GM21723 (cell line): ENCODE data around the gene YWHAH.
A peak's percentile ranks its signal among the peaks of the same experiment; 100 is the strongest.

Source experiments
- ATAC-seq: cut with Tn5 transposase; IDR thresholded peaks from one replicate; pipeline ENCODE4 v1.9.1; 2021; ENCODE audit warnings: mild to moderate bottlenecking, moderate library complexity; ENCODE audit not compliant: unreplicated experiment

The YWHAH gene

DNA sequence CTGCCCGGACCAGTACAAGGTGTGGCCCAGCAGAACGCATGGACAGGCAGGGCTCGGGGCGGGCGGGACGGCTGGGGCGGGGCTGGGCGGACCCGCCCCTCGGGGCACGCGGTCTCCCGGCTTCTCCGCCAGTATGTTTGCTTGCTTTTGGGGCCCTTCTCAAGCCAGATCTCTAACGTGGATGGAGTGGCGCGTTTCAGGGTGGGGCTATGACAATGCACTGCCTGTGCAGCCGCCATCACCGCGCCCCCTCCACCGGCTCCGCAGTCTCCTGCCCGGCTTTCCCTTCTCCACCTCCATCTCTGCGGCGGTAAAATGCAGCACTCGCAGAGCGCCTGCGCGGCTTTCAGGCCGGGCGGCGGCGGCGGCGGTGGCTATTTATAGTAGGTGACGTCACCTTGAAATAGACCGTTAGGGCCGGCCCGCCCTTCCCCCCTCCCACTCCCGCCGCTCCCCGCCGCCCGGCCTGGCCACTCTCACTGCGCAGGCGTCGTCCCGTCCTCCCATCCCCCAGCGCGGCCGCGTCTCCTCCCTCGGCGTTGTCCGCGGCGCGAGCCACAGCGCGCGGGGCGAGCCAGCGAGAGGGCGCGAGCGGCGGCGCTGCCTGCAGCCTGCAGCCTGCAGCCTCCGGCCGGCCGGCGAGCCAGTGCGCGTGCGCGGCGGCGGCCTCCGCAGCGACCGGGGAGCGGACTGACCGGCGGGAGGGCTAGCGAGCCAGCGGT, at the start of gene YWHAH:
TSS of gene YWHAH (plus strand) at position 558 of the 722 bp plus-strand sequence. CDS start 199 bp downstream, outside the sequence.
- ATAC-seq = peak; percentile 47

DNA sequence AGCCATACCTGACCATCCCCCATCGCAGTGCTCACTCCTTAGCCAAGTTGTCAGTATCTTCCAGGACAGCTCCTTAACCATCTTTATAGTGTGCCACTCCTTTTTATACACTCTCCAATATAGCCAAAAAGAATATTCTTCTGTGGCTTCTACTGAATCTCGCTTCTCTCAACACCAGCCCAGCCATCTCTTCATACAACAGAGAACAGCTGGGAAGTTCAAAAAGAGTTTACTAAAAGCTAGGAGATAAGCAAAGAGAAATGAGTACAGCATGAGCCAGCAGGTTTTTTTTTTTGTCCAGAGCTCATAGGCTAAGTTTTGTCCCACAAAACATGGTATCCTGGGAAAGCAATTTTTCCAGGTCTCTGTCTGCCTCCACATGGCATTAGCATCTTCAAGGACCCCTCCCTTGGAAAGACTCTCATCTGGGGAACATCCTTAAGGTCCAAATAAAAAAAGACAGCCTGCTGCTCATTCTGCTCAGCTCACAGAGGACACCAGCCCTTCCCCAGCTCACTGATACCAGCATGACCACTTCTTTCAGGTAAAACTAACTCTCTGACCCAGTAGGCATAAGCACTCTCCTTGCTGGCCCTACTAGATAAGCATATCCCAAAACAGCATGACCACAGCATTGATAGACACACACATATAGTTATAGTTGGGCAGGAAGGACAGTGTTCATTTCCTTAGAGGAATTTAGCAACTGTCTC, 48.8 kb upstream of the YWHAH start:
- no peak for ATAC-seq

DNA sequence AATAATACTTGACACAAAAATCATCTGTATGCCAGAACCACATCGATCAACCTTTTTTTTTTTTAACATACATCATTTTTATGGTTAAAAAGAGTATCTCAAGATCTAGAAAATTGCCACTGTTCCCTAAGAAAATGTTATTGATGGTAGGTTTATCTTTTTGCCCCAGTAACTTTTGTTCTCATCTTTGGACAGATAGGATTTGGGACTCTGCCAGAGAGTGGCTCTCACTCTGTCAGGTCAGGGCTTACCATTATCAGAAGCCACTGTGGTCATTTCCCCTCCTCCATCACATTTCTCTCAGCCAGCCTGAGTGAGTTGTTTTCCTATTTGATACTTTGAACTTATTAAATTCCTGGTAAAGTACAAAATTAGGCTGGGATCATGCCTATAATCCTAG, 47.9 kb upstream of the YWHAH start:
- ATAC-seq = no peak

DNA sequence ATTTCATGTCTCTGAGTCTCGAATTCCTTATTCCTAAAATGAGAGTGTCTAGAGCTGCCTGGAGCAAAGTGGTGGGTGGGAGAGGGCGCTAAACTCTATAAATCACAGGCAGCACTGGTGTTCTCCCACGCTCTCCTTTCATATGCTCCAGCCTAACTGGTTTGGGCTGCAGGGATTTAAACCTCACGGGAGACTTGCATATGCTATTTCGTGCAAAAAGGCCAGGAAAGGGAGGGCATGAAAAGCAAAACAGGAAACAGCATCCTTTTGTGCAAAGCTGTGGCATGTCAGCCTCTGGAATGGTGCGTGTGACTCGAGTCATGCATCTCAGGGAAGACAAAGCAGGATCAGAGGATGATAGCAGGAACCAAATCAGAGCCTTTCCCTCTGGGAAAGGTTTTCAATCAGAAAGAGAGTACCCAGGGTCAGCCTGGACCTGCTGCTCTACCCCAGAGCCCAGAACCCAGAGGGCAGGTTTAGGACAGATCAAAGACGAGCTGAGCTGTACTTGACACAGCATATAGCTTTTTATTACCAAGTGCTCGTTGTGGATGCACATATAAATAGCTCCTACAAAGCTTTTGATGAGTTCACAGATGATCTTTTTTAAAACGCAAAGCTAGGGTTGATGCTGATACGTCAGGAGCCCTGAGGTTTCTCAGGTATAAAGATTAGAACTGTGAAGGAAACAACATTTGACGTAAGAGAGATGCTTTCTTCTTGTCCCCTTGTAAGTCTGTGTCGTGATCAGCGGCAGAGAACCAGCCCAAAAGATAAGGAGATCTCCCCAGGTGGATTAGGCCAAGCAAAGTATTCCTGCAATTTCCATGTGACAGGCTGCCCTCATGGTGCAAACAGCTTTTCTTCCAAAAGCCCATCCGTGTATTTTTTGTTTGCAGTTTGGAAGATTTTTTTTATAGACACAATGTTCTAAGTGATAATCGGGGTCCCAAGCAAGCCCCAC, 46.2 kb upstream of the YWHAH start:
- ATAC-seq = no peak

DNA sequence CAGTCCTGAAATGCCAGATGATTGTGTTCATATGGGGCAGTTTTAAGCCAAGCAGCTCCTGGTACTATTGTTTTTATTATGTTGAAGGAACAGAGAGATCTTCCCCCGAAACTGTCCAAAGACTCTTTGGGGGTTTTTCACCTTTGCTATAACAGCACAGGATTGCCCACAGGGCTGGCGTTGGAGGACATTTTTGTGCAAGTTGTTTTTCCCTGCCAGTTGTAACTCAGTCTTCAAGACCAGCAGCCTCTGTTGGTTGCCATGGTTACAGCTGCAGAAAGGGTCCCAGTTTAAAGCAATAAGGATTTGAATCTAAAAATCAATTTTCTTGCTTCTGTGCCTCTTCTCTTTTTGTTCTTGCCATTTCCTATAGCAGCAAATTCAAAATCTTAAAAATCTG, 45.4 kb upstream of the YWHAH start:
- ATAC-seq = no peak

DNA sequence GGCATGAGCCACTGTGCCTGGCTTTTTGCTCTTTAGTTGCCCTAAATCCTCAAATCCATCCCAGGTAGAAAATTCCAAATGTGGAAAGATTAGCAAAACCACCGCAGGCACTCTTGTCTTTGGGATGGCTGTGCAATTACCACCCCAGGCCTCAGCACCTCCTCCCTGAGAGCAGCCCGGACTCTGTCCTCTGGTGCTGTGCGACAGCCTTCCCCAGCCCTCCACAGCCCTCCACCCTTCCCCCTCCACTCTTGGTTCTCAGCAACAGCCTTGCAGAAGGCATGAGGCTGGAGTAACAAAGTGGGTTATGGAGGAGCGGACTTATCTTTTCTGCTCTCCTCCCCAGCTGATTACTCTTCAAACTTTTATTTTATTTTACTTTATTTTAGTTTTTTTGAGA, 44.7 kb upstream of the YWHAH start:
- no peak for ATAC-seq

DNA sequence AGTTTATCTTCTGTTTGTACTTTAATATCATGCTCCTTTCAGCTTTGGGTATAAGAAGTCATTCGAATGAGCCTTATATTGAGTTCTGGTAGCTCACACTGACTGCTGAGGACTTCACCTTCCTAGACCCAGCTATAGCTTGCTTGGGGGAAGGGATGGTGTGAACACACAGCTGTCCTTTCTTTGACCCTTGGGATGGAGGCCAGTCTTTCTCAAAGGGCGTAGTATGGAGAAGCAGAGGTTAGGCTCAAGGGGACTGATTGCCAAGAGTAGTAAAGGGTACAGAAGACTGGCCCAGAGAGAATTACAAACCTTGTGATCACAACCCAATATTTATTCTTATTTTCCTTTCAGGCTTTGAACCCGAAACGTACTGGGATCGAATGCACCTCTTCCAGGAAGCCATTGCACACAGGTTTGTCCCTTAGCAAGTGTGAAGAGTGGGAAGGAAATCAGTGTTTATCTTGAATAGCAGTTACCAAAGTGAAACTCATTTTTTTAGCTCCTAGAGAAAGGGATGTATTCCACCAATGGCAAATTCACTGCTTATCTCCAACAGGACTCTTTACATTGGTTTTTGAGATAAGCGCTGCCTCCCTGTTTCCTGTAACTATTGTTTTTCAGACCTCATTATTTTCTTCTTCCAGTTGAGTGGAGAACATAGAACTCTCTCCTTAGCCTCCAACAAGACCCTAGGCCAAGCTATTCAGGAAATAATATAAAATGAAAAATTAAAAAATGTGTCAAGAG, 42.8 kb upstream of the YWHAH start:
- no peak for ATAC-seq

DNA sequence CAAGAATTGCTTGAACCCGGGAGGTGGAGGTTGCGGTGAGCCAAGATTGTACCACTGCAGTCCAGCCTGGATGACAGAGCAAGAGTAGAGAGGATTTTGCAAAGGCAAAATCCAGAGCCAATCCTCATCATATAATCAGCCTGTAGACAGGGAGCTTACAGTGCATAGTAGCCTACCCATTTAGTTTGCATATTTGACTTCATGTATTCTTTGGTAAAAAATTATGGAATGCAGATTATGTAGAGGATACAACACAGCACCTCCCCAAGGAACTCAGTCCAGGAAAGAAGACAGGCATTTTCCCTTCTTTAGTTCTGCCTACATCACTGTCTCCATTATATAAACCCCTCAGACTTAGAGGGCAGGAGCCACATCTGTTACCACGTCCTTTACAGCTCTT, 39.7 kb upstream of the YWHAH start:
- no peak for ATAC-seq

DNA sequence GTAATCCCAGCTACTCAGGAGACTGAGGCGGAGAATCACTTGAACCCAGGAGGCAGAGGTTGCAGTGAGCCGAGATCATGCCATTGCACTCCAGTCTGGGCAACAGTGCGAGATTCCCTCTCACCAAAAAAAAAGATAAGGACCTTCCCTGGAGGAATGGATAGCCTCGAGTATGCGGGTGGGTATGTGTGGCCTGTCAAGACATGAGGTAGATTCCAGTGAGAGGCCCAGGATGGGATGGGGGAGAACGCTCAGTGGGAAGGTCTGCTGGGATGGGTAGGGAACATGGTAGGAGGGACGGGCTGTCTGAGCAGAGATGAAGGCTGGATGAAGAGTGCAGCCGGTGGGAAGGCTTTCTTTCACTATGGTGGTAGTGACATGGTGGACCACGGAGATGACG, 39.0 kb upstream of the YWHAH start:
- ATAC-seq = no peak

DNA sequence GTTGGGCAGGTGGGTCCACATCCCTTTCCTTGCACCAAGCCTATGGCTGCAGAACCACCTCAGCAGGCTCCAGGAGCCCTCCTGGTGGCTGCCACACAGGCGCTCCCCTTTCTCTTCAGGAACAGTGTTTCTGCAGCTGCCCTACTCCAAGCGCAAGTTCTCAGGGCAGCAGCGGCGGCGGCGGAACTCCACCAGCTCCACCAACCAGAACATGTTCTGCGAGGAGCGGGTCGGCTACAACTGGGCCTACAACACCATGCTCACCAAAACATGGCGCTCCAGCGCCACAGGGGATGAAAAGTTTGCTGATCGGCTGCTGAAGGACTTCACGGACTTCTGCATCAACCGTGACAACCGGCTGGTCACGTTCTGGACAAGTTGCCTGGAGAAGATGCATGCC, 38.2 kb upstream of the YWHAH start:
- ATAC-seq = no peak

DNA sequence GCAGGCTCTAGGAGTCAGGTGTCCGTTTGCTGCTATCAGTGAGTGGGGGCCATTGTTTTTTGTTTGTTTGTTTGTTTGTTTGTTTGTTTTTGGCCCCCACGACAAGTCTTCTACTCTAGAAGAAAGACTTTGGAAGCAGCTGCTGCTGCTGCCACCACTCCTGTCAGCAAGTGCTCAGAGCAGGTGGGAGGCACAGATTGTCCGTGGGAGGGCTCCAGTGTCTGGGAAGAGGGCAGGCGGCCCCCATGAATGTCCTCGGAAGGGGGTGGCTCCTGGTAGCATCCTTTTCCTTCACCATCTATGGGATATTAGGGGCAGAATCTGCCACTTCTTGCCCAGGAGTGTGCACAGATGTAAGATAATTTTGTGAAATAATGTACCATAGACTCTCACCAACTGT, 37.8 kb upstream of the YWHAH start:
- ATAC-seq = no peak

DNA sequence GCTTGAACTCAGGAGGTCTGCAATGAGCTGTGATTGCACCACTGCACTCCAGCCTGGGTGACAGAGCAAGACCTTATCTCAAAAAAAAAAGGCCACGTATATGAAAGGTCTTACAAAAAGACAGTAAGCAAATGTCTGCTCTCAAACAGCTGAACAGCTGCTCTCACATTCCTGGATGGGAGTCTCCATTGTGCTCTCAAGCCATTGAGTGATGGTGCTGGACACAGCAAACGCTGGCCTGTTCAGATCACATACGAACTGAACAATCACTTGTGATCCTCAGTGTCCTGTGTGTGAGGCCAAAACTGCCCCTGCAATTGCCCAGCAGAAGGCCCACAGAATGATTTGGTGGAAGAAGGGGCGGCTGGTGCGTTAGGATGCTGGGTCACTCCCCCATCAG, 34.4 kb upstream of the YWHAH start:
- no peak for ATAC-seq

DNA sequence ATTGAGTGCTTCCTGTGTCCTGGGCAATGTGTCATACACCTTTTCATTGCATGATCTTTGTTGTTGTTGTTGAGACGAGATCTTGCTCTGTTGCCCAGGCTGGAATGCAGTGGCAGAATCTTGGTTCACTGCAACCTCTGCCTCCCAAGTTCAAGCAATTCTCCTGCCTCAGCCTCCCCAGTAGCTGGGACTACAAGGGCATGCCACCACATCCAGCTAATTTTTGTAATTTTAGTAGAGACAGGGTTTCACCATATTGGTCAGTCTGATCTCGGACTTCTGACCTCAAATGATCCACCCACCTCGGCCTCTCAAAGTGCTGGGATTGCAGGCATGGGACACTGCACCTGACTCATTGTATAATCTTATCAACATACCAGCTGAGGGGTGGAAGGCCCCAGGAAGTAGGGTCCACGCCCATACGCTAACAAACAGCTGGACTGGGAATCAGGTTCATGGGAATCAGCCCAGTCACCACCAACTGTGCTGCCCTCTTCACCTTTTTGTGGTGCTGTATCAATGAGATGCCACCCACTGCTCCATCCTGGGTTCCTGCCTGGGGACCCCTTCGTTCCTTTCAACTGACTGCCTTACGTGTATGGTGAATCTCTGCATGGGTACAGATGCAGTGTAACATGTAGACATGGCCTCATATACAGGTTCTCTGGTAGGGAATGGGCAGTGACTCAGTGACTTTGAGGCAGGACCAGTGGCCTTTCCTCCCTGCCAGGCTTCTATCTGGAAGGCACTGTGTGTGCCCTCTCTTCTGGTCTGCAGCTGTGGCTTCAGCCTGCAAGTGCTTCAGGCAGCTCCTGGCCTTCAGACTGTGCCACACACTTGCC, 32.5 kb upstream of the YWHAH start:
- no peak for ATAC-seq

DNA sequence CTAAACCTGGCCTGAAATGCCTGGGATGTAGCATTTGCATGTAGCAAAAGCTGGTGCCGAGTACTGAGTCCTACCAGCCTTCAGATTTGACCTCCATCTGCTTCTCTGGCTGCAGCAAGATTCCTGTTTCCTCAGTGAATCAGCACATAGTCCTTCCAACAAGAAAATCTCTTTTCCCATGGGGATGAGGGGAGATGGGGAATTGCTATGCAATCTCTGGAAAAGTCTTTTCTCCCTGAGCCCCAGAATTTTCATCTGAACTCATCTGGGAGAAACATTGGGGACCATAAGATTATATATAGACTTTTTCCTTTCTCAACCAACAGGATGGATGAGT, 32.0 kb upstream of the YWHAH start:
- no peak for ATAC-seq

DNA sequence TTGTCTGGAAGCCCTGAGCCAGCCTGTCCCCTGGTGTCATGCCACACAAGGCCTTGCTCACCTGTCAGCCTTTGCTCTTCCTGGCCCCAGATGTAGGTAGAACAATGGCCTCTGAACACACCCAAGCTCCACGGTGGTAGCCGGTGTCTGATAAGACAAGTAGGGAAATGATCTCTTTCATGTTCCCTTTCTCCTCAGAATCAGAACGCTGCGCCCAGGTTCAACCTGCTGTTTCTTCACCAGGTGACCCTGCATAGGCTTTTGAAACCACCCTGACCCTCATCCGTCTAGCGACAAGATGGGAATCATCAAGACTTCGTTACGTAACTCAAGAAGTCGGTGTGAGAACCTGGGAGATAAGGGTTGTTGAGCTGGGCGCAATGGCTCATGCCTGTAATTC, 28.7 kb upstream of the YWHAH start:
- ATAC-seq = no peak

DNA sequence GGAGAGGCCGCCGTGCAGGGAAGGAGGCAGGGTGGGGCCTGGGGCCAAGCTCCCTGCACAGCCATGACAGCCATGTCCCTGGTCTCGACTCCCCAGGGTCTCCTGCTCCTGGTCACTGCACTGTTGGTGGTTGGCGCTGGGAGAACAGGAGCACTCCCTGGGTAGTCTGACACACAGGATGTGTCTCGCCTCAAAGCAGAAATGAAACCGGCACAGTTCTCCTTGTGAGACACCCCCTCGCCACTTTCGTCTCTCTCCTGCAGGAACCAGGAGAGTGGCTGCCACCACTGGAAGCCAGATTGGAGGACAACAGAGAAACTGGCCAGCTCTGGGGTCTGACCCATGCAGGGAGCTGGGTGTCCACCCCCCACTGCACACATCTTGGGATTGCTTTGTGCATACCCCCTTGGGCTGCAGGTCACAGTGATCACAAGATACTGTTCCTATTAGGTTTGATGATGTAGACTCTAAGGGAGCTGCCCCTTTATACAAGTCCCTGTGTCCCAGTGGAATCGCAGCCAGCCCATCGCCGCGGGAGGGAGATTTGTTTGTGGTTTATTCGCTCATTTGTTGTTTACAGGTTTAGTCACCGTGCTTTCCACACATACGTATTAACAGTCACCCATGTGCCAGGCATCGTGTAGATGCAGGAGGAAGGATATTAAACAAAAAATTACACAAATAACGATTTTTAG, 27.0 kb upstream of the YWHAH start:
- peak; percentile 63 for ATAC-seq

DNA sequence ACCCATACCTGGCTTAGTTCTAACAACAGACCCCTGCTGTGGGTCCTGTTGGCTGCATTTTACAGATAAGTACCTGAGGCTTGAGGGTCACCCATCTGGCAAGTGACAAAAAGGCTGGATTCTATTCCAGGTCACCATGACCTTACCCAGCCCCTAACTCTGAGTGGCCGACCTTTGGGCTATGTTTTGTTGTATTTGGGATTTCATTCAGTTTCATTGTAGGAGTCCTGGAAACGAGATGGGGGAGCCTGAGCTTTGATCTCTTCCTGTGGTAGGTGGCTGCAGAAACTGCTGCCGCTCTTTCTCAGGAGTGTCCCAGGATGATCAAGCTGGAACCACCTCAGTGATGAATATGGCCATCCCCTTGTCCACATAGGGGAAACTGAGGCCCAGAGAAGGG, 24.6 kb upstream of the YWHAH start:
- ATAC-seq = no peak

DNA sequence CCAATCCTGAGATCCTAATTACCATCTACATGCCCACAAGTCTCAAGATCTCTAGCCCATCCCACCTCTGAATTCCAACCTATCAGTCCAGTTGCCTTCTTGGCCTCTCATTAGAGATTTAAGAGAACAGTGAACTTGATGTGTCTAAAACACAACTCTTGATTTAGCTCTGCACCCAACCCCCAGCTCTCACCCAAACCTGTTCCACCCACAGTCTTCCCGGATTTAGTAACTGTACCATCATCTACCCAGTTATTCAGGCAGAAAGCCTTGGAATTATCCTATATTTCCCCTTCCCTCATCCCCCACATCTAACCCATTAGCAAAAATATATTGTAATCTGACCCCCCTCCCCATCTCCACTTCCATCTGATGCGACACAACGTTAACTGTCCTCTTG, 24.0 kb upstream of the YWHAH start:
- ATAC-seq = no peak

DNA sequence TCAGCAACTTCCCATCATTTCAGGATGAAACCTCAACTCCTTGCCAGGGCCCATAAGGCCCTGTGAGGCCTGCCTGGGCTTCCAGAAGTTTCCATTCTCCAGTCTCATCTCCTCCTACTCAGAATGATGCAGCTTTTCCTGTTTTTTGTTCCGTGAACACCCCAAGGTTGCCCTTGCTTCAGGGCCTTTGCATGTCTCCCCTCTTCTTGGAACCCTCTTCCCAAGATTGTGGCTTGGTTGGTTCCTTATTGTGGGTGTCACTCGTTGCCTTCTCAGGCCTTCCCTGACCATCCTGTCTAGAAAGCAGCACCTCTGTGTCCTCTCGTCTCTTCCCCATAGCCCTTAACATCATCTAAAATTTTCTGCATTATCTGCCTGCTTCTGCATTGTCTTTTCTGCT, 23.2 kb upstream of the YWHAH start:
- no peak for ATAC-seq
